Measurements from ENCODE around the gene C1QTNF1.

C1QTNF1 gene

GRCh38 chr17:79043191-79043930 is 19.4 kb downstream of the C1QTNF1 start:
- in situ Hi-C loops (cut with HindIII; ENCODE audit: low pct_unique_long_range_greater_than_20kb, low sequenced_read_pairs), result no loop called here
- DNase-seq (ENCODE audit: low read depth in 1 of 2, low spot score in 1 of 2), result no peak
- TF ChIP-seq JUND (IDR thresholded peaks at IDR 0.05; ENCODE audit: low read depth), result no peak

DNA sequence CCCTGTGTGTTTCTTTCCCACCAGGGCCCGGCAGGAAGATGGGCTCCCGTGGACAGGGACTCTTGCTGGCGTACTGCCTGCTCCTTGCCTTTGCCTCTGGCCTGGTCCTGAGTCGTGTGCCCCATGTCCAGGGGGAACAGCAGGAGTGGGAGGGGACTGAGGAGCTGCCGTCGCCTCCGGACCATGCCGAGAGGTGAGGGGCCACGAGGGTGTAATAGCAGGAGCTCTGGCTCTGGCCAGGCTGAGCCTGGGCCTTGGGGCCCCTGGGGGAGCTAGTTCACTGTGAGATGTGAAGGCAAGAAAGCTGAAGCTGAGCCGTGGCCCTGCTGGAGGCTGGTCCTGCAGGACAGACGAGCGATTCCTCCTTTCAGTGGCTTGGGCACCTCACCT is 20.0 kb downstream of the C1QTNF1 start:
- in situ Hi-C loops (cut with HindIII; ENCODE audit: low pct_unique_long_range_greater_than_20kb, low sequenced_read_pairs), result no loop called here
- TF ChIP-seq JUND (IDR thresholded peaks at IDR 0.05; ENCODE audit: low read depth), result no peak

GRCh38 chr17:79044462-79044861 is 20.5 kb downstream of the C1QTNF1 start:
- TF ChIP-seq JUND (IDR thresholded peaks at IDR 0.05; ENCODE audit: low read depth), result no peak
- in situ Hi-C loops (cut with HindIII; ENCODE audit: low pct_unique_long_range_greater_than_20kb, low sequenced_read_pairs), result no loop called here
- no peak for DNase-seq (ENCODE audit: low read depth in 1 of 2, low spot score in 1 of 2)

More for the DNA sequence above, 20.0 kb downstream of the C1QTNF1 start:
- no peak for DNase-seq (ENCODE audit: low read depth in 1 of 2, low spot score in 1 of 2)

DNA sequence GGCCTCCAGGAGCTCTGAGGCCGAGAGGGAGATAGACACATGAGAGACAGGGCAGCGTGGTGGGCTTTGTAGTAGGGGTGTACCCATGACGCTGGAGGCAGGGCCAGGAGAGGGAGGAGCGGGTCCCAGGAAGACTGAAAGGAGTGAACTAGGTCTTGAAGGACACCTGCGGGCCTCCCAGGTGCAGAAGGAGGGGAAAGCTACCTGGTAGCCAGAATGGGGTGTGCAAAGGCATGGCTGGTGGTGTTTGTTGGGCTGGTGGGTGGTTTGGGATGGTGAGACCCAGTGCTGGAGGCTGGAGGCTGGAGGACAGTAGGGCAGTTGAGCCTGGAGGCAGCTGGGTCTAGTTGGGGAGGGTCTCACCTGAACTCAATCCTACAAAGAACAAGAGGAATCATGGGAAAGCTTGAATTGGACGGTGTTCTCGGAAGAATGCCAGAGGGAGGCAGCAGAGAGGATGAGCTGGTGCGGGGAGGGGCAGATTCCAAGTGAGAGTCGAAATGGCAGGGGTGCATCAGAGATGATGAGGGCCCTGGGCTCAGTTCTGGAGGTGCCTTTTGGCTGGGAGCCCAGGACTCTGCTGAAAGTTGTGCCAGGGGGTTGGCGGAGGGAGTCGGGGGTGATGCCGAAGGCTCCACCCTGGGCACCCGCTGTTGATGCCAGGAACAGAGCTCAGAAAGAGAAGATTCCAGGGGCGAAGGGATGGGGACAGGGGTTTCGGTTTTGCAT is 21.2 kb downstream of the C1QTNF1 start:
- DNase-seq (ENCODE audit: low read depth in 1 of 2, low spot score in 1 of 2), result no peak
- TF ChIP-seq JUND (IDR thresholded peaks at IDR 0.05; ENCODE audit: low read depth), result no peak
- in situ Hi-C loops (cut with HindIII; ENCODE audit: low pct_unique_long_range_greater_than_20kb, low sequenced_read_pairs), result no loop called here

- in situ Hi-C loops (cut with HindIII; ENCODE audit: low pct_unique_long_range_greater_than_20kb, low sequenced_read_pairs), result no loop called here
- TF ChIP-seq JUND (IDR thresholded peaks at IDR 0.05; ENCODE audit: low read depth), result no peak
- DNase-seq (ENCODE audit: low read depth in 1 of 2, low spot score in 1 of 2), result peak; percentile 81 to 88
Measured at GRCh38 chr17:79045842-79046196, 21.9 kb downstream of the C1QTNF1 start.

- DNase-seq (ENCODE audit: low read depth in 1 of 2, low spot score in 1 of 2), result no peak
- TF ChIP-seq JUND (IDR thresholded peaks at IDR 0.05; ENCODE audit: low read depth), result no peak
- in situ Hi-C loops (cut with HindIII; ENCODE audit: low pct_unique_long_range_greater_than_20kb, low sequenced_read_pairs), result no loop called here
Measured at GRCh38 chr17:79046197-79046915, 22.4 kb downstream of the C1QTNF1 start.

GRCh38 chr17:79046916-79047280 is 22.9 kb downstream of the C1QTNF1 start:
- no peak for DNase-seq (ENCODE audit: low read depth in 1 of 2, low spot score in 1 of 2)
- in situ Hi-C loops (cut with HindIII; ENCODE audit: low pct_unique_long_range_greater_than_20kb, low sequenced_read_pairs), result no loop called here
- no peak for TF ChIP-seq JUND (IDR thresholded peaks at IDR 0.05; ENCODE audit: low read depth)

DNA sequence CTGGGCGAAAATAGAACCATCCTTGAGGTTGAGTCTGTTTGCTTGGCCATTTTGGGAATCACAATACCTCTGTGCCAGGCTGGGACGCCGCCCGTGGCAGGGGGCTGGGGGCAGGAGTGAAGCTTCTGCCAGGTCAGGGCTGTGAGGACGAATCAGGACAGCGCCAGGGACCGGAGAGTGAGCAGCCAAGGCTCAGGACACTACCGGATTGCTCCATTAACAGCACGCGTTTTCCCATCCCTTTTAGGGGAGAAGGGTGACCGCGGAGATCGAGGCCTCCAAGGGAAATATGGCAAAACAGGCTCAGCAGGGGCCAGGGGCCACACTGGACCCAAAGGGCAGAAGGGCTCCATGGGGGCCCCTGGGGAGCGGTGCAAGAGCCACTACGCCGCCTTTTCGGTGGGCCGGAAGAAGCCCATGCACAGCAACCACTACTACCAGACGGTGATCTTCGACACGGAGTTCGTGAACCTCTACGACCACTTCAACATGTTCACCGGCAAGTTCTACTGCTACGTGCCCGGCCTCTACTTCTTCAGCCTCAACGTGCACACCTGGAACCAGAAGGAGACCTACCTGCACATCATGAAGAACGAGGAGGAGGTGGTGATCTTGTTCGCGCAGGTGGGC is 23.4 kb downstream of the C1QTNF1 start:
- no peak for TF ChIP-seq JUND (IDR thresholded peaks at IDR 0.05; ENCODE audit: low read depth)
- no peak for DNase-seq (ENCODE audit: low read depth in 1 of 2, low spot score in 1 of 2)
- in situ Hi-C loops (cut with HindIII; ENCODE audit: low pct_unique_long_range_greater_than_20kb, low sequenced_read_pairs), result no loop called here

DNA sequence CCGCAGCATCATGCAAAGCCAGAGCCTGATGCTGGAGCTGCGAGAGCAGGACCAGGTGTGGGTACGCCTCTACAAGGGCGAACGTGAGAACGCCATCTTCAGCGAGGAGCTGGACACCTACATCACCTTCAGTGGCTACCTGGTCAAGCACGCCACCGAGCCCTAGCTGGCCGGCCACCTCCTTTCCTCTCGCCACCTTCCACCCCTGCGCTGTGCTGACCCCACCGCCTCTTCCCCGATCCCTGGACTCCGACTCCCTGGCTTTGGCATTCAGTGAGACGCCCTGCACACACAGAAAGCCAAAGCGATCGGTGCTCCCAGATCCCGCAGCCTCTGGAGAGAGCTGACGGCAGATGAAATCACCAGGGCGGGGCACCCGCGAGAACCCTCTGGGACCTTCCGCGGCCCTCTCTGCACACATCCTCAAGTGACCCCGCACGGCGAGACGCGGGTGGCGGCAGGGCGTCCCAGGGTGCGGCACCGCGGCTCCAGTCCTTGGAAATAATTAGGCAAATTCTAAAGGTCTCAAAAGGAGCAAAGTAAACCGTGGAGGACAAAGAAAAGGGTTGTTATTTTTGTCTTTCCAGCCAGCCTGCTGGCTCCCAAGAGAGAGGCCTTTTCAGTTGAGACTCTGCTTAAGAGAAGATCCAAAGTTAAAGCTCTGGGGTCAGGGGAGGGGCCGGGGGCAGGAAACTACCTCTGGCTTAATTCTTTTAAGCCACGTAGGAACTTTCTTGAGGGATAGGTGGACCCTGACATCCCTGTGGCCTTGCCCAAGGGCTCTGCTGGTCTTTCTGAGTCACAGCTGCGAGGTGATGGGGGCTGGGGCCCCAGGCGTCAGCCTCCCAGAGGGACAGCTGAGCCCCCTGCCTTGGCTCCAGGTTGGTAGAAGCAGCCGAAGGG is 24.2 kb downstream of the C1QTNF1 start:
- TF ChIP-seq JUND (IDR thresholded peaks at IDR 0.05; ENCODE audit: low read depth), result no peak
- in situ Hi-C loops (cut with HindIII; ENCODE audit: low pct_unique_long_range_greater_than_20kb, low sequenced_read_pairs), result no loop called here
- no peak for DNase-seq (ENCODE audit: low read depth in 1 of 2, low spot score in 1 of 2)

- no peak for TF ChIP-seq JUND (IDR thresholded peaks at IDR 0.05; ENCODE audit: low read depth)
- no peak for DNase-seq (ENCODE audit: low read depth in 1 of 2, low spot score in 1 of 2)
- in situ Hi-C loops (cut with HindIII; ENCODE audit: low pct_unique_long_range_greater_than_20kb, low sequenced_read_pairs), result no loop called here
Measured at GRCh38 chr17:79048826-79049755, 25.1 kb downstream of the C1QTNF1 start.

DNA sequence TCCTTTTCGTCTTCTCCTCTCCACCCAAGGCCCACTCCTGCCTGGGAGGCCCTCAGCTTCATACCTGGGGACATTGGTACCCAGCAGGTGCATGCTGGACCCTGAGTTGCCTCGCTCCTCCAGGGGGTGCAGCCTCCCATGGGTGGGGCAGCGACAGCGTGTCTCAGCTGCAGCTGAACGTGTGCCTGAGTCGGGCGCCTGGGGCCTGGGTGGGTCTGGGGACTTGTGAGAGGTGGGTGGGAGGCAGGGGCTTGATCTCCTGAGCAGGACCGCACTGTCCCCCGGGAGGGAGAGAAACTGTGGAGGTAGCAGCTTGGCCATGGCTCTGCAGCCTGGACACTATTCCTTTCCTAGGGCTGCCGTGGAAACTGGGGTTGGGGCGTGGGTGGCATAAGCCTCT is 25.9 kb downstream of the C1QTNF1 start:
- no peak for TF ChIP-seq JUND (IDR thresholded peaks at IDR 0.05; ENCODE audit: low read depth)
- no peak for DNase-seq (ENCODE audit: low read depth in 1 of 2, low spot score in 1 of 2)
- in situ Hi-C loops (cut with HindIII; ENCODE audit: low pct_unique_long_range_greater_than_20kb, low sequenced_read_pairs), result no loop called here
